Loucy (cell line): ENCODE measurements around the gene ALDH7A1.

Experiments
- H2AFZ ChIP-seq: fragments of 200-600 bp; sonication (generic); 2 replicates; pipeline ENCODE4 v1.6.0; 2016; ENCODE audit warnings: antibody characterized with exemption, mild to moderate bottlenecking, low read length, moderate library complexity
- H3F3A ChIP-seq: fragments of 200-600 bp; 2 replicates; pipeline ENCODE4 v1.6.0; 2016; ENCODE audit warnings: antibody characterized with exemption, low read depth, mild to moderate bottlenecking
- H3K27me3 ChIP-seq: fragments of 200-600 bp; sonication (generic); 2 replicates; pipeline ENCODE4 v1.6.1; 2014; ENCODE audit warnings: low read length, mild to moderate bottlenecking; ENCODE audit not compliant: insufficient read depth, poor library complexity, severe bottlenecking
- H3K36me3 ChIP-seq: fragments of 200-600 bp; sonication (generic); 2 replicates; pipeline ENCODE4 v1.6.1; 2016; ENCODE audit warnings: low read length; ENCODE audit not compliant: insufficient read depth
- H3K4me1 ChIP-seq: fragments of 200-600 bp; sonication (generic); 2 replicates; pipeline ENCODE4 v1.5.1; 2014; ENCODE audit warnings: low read length, mild to moderate bottlenecking; ENCODE audit not compliant: insufficient read depth, poor library complexity, severe bottlenecking
- H3K4me2 ChIP-seq: fragments of 200-600 bp; sonication (generic); 2 replicates; pipeline ENCODE4 v1.6.0; 2014; ENCODE audit warnings: antibody characterized with exemption, low read length, low read depth, mild to moderate bottlenecking; ENCODE audit not compliant: poor library complexity, severe bottlenecking
- H3K4me3 ChIP-seq: fragments of 200-600 bp; sonication (generic); 2 replicates; pipeline ENCODE4 v1.5.1; 2014; ENCODE audit warnings: low read length, mild to moderate bottlenecking, mixed read lengths; ENCODE audit not compliant: poor library complexity, severe bottlenecking
- H3K79me2 ChIP-seq: fragments of 200-600 bp; sonication (generic); 2 replicates; pipeline ENCODE4 v1.6.1; 2014; ENCODE audit warnings: low read length; ENCODE audit not compliant: insufficient read depth
- H3K9ac ChIP-seq: fragments of 200-600 bp; sonication (generic); 2 replicates; pipeline ENCODE4 v1.6.0; 2014; ENCODE audit warnings: mild to moderate bottlenecking, low read depth, low read length, moderate library complexity; ENCODE audit not compliant: poor library complexity, severe bottlenecking
- H3K9me2 ChIP-seq: fragments of 200-600 bp; sonication (generic); replicated peaks from 2 replicates; pipeline ENCODE4 v1.6.1; 2016; ENCODE audit warnings: low read depth, low read length, mixed read lengths
- H3K9me3 ChIP-seq: fragments of 200-600 bp; sonication (generic); 2 replicates; pipeline ENCODE4 v1.6.1; 2014; ENCODE audit warnings: mild to moderate bottlenecking, antibody characterized with exemption, low read length, low read depth; ENCODE audit not compliant: insufficient read depth
- H4K20me1 ChIP-seq: fragments of 200-600 bp; sonication (generic); 2 replicates; pipeline ENCODE4 v1.6.0; 2014; ENCODE audit warnings: antibody characterized with exemption, low read length, mild to moderate bottlenecking; ENCODE audit not compliant: insufficient read depth, poor library complexity, severe bottlenecking
- EZH2phosphoT487 ChIP-seq: fragments of 200-600 bp; IDR thresholded peaks from 2 replicates; pipeline ENCODE4 v1.6.1; 2018; ENCODE audit warnings: antibody characterized with exemption, mild to moderate bottlenecking, moderate library complexity, borderline replicate concordance
- TF ChIP-seq, protein P1 (sequence below): fragments of 200-600 bp; sonication (generic); conservative IDR thresholded peaks from 2 replicates; pipeline ENCODE4 v1.5.1; 2014; ENCODE audit warnings: mild to moderate bottlenecking, antibody characterized with exemption, low read length

ALDH7A1 gene

DNA sequence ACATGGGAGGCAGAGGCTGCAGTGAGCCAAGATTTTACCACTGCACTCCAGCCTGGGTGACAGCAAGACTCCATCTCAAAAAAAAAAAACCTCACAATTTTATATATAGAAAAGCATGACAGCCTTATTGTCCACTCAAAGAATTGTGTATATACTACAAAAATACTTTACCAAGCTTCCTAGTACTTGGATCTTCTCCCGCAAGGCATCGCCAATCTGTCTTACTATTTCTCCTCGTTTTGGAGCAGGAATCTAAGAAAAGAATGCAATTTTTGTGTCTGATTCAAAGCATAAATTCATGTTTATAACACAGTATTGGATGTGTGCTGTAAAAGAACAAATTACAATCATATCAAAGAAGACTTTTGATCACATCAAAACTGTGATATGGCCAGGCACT lies 11.3 kb downstream of the ALDH7A1 start:
- Histone ChIP-seq H3K36me3 (no peaks in the 10 kb centered on the region), H3K4me3 (no peak overlapping the region), H3K4me2 (no peak overlapping the region), H2AFZ (no peak overlapping the region), H3K9me3 (no peaks in the 10 kb centered on the region), H3F3A (no peaks in the 10 kb centered on the region), H3K27me3 (no peaks in the 10 kb centered on the region), H3K4me1 (no peaks in the 10 kb centered on the region), H4K20me1 (no peaks in the 10 kb centered on the region), H3K9me2 (no peaks in the 10 kb centered on the region), H3K79me2 (no peaks in the 10 kb centered on the region), H3K9ac (no peak overlapping the region)
- no peak for TF ChIP-seq EZH2phosphoT487
- TF ChIP-seq, protein P1, sequence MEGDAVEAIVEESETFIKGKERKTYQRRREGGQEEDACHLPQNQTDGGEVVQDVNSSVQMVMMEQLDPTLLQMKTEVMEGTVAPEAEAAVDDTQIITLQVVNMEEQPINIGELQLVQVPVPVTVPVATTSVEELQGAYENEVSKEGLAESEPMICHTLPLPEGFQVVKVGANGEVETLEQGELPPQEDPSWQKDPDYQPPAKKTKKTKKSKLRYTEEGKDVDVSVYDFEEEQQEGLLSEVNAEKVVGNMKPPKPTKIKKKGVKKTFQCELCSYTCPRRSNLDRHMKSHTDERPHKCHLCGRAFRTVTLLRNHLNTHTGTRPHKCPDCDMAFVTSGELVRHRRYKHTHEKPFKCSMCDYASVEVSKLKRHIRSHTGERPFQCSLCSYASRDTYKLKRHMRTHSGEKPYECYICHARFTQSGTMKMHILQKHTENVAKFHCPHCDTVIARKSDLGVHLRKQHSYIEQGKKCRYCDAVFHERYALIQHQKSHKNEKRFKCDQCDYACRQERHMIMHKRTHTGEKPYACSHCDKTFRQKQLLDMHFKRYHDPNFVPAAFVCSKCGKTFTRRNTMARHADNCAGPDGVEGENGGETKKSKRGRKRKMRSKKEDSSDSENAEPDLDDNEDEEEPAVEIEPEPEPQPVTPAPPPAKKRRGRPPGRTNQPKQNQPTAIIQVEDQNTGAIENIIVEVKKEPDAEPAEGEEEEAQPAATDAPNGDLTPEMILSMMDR, result no peak

GRCh38 chr5:126579716-126580115 lies 15.3 kb downstream of the ALDH7A1 start:
- no peak overlapping the region for H3K9ac ChIP-seq
- H2AFZ ChIP-seq, result no peak overlapping the region
- no peaks in the 10 kb centered on the region for H3K4me1 ChIP-seq
- H3K4me2 ChIP-seq, result no peak overlapping the region
- H3K4me3 ChIP-seq, result no peak overlapping the region
- TF ChIP-seq, protein P1, result no peak
- TF ChIP-seq EZH2phosphoT487, result no peak
- H3K27me3 ChIP-seq, result no peaks in the 10 kb centered on the region
- no peaks in the 10 kb centered on the region for H3K79me2 ChIP-seq
- H3K36me3 ChIP-seq, result 0 out of 2 replicates have a peak, but pooled peaks cover 4% of the 10 kb centered on the region
- no peaks in the 10 kb centered on the region for H3K9me3 ChIP-seq
- no peaks in the 10 kb centered on the region for H3F3A ChIP-seq
- H3K9me2 ChIP-seq, result no peaks in the 10 kb centered on the region
- no peaks in the 10 kb centered on the region for H4K20me1 ChIP-seq

GRCh38 chr5:126577415-126577814 lies 17.6 kb downstream of the ALDH7A1 start:
- no peaks in the 10 kb centered on the region for H3K9me2 ChIP-seq
- H3F3A ChIP-seq, result no peaks in the 10 kb centered on the region
- no peaks in the 10 kb centered on the region for H3K4me1 ChIP-seq
- H3K27me3 ChIP-seq, result no peaks in the 10 kb centered on the region
- H2AFZ ChIP-seq, result no peak overlapping the region
- no peak for TF ChIP-seq EZH2phosphoT487
- TF ChIP-seq, protein P1, result no peak
- H3K36me3 ChIP-seq, result 0 out of 2 replicates have a peak, but pooled peaks cover 4% of the 10 kb centered on the region
- H3K79me2 ChIP-seq, result no peaks in the 10 kb centered on the region
- H3K4me3 ChIP-seq, result no peak overlapping the region
- H4K20me1 ChIP-seq, result no peaks in the 10 kb centered on the region
- H3K4me2 ChIP-seq, result no peak overlapping the region
- no peaks in the 10 kb centered on the region for H3K9me3 ChIP-seq
- H3K9ac ChIP-seq, result no peak overlapping the region
